Measurements from ENCODE around the gene NDUFAF4. TPM values are rescaled to one million over a fixed set of nuclear protein-coding genes. Genes with fewer than 3 reads are reported as not detected.

NDUFAF4 gene
- total RNA-seq, 1 donor from 2014 or later, result 24.4 TPM

DNA sequence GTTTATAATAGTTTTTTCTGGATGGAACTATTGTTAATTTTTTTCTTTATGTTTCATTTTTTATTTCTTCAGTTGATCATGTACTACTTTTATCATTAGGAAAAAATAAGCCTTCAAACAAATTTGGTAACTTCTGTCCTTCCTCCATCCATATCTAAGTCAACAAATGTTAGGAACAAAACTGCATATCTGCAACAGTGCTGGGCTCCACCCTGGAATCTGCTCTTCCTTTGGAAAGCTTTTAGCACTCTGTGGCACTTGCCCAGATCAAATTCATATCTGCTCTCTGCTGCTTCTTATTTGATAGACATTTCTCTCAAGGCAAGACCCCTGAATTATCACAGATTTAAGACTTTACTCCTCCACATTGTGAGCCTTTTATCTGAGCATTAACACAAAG, 36.1 kb downstream of the NDUFAF4 start:
- TF ChIP-seq, protein P1, sequence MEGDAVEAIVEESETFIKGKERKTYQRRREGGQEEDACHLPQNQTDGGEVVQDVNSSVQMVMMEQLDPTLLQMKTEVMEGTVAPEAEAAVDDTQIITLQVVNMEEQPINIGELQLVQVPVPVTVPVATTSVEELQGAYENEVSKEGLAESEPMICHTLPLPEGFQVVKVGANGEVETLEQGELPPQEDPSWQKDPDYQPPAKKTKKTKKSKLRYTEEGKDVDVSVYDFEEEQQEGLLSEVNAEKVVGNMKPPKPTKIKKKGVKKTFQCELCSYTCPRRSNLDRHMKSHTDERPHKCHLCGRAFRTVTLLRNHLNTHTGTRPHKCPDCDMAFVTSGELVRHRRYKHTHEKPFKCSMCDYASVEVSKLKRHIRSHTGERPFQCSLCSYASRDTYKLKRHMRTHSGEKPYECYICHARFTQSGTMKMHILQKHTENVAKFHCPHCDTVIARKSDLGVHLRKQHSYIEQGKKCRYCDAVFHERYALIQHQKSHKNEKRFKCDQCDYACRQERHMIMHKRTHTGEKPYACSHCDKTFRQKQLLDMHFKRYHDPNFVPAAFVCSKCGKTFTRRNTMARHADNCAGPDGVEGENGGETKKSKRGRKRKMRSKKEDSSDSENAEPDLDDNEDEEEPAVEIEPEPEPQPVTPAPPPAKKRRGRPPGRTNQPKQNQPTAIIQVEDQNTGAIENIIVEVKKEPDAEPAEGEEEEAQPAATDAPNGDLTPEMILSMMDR (IDR thresholded peaks at IDR 0.05; ENCODE audit: insufficient read depth, low read length, poor library complexity, severe bottlenecking), result no peak
- H3K4me3 ChIP-seq (ENCODE audit: low read depth, low read length), result no peak overlapping the region
- no peaks in the 10 kb centered on the region for H3K36me3 ChIP-seq (ENCODE audit: control insufficient read depth, insufficient read depth, low read length)
- no peaks in the 10 kb centered on the region for H3K27me3 ChIP-seq (ENCODE audit: control insufficient read depth, insufficient read depth, low read length)
- no peak for DNase-seq (ENCODE audit: low read depth)

DNA sequence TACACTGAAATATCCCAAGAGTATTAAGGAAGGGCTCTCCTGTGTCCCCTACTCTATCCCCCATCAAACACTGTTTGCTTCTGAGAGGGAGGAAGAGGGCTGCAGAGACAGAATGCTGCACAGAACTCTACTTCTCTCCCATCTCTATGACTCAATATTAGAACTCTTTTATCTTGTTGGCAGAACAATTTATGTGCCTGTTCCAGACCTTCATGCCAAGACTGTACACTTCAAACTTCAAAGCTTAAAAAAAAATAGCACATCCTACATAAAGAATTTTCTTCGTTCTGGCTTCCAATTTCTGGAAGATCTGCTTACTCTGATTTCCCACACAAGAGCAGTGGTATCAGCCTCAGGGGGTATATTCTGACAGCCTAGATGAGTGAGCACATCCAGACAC, 40.8 kb downstream of the NDUFAF4 start:
- Histone ChIP-seq H3K4me3 (ENCODE audit: low read depth, low read length) (no peak overlapping the region), H3K36me3 (ENCODE audit: control insufficient read depth, insufficient read depth, low read length) (no peaks in the 10 kb centered on the region), H3K27me3 (ENCODE audit: control insufficient read depth, insufficient read depth, low read length) (no peaks in the 10 kb centered on the region)
- no peak for DNase-seq (ENCODE audit: low read depth)
- TF ChIP-seq, protein P1 (IDR thresholded peaks at IDR 0.05; ENCODE audit: insufficient read depth, low read length, poor library complexity, severe bottlenecking), result no peak

DNA sequence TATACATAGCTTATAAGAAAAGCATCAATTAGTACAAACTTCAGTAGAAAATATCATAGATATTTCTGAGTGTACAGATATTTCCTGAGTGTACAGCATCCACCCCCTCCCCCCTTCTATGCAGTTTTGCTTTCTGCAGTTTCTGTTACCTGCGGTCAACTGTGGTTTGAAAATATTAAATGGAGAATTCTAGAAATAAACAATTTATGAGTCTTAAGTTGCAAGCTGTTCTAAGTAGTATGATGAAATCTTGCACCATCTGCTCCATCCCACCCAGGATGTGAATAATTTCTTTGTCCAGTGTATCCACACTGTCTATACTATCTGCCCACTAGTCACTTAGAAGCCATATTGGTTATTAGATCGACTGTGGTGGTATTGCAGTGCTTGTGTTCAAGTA, 44.6 kb downstream of the NDUFAF4 start:
- Histone ChIP-seq H3K27me3 (ENCODE audit: control insufficient read depth, insufficient read depth, low read length) (no peaks in the 10 kb centered on the region), H3K4me3 (ENCODE audit: low read depth, low read length) (no peak overlapping the region), H3K36me3 (ENCODE audit: control insufficient read depth, insufficient read depth, low read length) (no peaks in the 10 kb centered on the region)
- TF ChIP-seq, protein P1 (IDR thresholded peaks at IDR 0.05; ENCODE audit: insufficient read depth, low read length, poor library complexity, severe bottlenecking), result no peak
- no peak for DNase-seq (ENCODE audit: low read depth)

DNA sequence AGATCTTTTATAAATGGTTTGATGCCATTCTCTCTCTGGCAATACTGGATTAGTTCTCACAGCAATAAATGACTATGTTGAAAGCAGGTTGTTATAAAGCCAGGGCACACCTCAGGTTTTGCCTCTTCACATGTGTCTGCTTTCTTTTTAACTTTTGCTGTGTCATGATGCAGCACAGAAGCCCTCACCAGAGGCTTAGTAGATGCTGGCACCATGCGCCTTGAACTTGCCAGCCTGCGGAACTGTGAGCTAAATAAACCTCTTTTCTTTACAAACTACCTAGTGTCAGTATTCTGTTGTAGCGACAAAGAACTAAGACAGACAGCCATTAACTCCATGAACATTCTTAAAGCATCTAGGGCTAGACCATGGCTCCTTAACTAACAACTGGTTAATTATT, 45.1 kb downstream of the NDUFAF4 start:
- H3K27me3 ChIP-seq (ENCODE audit: control insufficient read depth, insufficient read depth, low read length), result no peaks in the 10 kb centered on the region
- no peaks in the 10 kb centered on the region for H3K36me3 ChIP-seq (ENCODE audit: control insufficient read depth, insufficient read depth, low read length)
- H3K4me3 ChIP-seq (ENCODE audit: low read depth, low read length), result no peak overlapping the region
- TF ChIP-seq, protein P1 (IDR thresholded peaks at IDR 0.05; ENCODE audit: insufficient read depth, low read length, poor library complexity, severe bottlenecking), result no peak
- no peak for DNase-seq (ENCODE audit: low read depth)

DNA sequence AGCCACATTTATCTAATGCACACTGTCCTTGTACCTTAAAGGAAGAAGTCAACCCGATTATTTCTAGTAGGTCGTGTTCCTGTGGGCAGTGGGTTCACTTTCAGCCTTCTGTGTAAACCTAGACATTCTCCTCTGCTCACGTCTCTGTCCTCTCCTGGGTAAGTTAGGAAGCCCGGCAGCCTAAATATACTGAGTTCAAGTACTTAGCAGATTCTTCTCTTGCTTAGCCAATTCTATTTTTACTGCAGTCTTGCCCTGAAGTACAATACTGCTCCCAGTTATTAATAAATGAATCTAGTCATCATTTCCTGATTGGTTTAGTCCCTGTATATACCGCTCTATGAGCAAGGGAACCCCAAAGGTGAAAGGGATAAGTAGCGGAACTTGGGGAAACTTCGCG, 45.8 kb downstream of the NDUFAF4 start:
- Histone ChIP-seq H3K4me3 (ENCODE audit: low read depth, low read length) (no peak overlapping the region), H3K36me3 (ENCODE audit: control insufficient read depth, insufficient read depth, low read length) (no peaks in the 10 kb centered on the region), H3K27me3 (ENCODE audit: control insufficient read depth, insufficient read depth, low read length) (no peaks in the 10 kb centered on the region)
- TF ChIP-seq, protein P1 (IDR thresholded peaks at IDR 0.05; ENCODE audit: insufficient read depth, low read length, poor library complexity, severe bottlenecking), result no peak
- DNase-seq (ENCODE audit: low read depth), result no peak

DNA sequence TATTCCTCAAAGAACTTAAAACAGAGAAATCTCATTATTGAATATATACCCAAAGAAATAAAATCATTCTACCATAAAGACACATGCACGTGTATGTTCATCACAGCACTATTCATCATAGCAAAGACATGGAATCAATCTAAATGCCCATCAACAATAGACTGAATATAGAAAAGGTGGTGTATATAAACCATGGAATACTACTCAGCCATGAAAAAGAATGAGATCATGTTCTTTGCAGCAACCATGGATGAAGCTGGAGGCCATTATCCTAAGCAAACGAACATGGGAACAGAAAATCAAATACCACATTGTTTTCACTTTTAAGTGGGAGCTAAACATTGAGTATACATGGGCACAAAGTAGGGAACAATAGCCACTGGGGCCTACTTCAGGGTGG, 48.1 kb downstream of the NDUFAF4 start:
- H3K36me3 ChIP-seq (ENCODE audit: control insufficient read depth, insufficient read depth, low read length), result no peaks in the 10 kb centered on the region
- no peak for DNase-seq (ENCODE audit: low read depth)
- H3K4me3 ChIP-seq (ENCODE audit: low read depth, low read length), result no peak overlapping the region
- H3K27me3 ChIP-seq (ENCODE audit: control insufficient read depth, insufficient read depth, low read length), result no peaks in the 10 kb centered on the region
- TF ChIP-seq, protein P1 (IDR thresholded peaks at IDR 0.05; ENCODE audit: insufficient read depth, low read length, poor library complexity, severe bottlenecking), result no peak
